Renal cortical epithelial cell (primary cell): ENCODE data around the gene FER. TPM values are rescaled to one million over a fixed set of nuclear protein-coding genes. Genes with fewer than 3 reads are reported as not detected.

Experiments used
- DNase-seq: peaks from one replicate; pipeline ENCODE4 v3.0.0-alpha.2; 2011; ENCODE audit warnings: low read depth
- total RNA-seq: library from RNA; depleted of rRNA; stranded (reverse); fragments of >200 nt; gene quantifications from 2 replicates; pipeline ENCODE4 v1.2.3, GENCODE V29; 2014

Gene FER
- total RNA-seq, 1 donor from 2014 or later = 56.4 TPM

DNA sequence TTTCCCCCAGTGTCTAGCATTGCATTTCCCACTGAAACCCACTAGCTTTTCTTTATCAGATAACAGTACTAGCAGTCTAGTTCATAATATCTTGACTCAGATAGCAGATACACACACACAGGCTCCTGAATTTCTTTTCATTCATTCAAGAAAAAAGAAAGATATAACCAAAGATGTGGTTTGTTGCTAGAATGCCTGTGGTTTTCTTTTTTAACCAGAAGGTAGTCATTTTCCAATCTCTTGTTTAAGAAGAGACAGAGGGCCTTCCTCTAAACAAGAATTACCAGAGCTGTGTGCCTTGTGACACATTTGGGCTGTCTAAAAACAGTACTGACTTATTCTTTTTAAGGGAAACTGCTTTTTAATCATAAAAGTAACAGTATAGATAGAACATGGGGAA is 494.8 kb downstream of the FER start:
- no peak for DNase-seq

DNA sequence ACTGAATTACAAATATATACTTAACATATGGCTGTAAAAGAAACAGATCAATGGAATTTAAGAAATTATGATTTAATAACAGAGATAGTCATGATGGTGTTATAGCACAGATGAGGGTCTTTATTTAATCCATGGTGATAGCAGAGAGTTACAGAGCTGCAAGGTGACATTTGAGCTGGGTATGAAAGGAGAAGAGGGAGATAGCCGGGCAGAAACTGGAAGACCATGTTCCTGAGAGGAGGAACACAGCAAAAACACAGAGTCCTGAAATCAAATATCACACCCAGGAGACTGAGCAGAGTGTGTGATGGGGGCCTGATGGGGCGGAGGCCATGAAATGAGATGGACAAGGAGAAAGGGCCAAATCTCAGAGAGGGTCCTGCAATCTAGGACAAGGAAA is 498.7 kb downstream of the FER start:
- no peak for DNase-seq
